Smooth muscle cell (in vitro differentiated cells): ENCODE data around the gene RPS6KA3. TPM values are rescaled to one million over a fixed set of nuclear protein-coding genes. Genes with fewer than 3 reads are reported as not detected.
A peak's percentile ranks its signal among the peaks of the same experiment; 100 is the strongest.

Experiments used
- DNase-seq: peaks from one replicate; lab custom pipeline; 2025; ENCODE audit not compliant: unreplicated experiment; lab: John Stamatoyannopoulos, UW
- H2AFZ ChIP-seq: fragments of 200-600 bp; sonication (generic); 2 replicates; pipeline ENCODE4 v1.6.0; 2016; ENCODE audit warnings: antibody characterized with exemption, low read depth, mild to moderate bottlenecking
- H3F3A ChIP-seq: fragments of 200-600 bp; sonication (generic); 2 replicates; pipeline ENCODE4 v1.6.0; 2017; ENCODE audit warnings: antibody characterized with exemption, low read depth
- H3K27ac ChIP-seq: fragments of 200-600 bp; sonication (generic); 2 replicates; pipeline ENCODE4 v1.5.1; 2016; ENCODE audit warnings: low read depth, mild to moderate bottlenecking
- H3K27me3 ChIP-seq: fragments of 200-600 bp; sonication (generic); 2 replicates; pipeline ENCODE4 v1.6.1; 2016; ENCODE audit warnings: low read depth, mild to moderate bottlenecking
- H3K36me3 ChIP-seq: fragments of 200-600 bp; sonication (generic); 2 replicates; pipeline ENCODE4 v1.5.1; 2016; ENCODE audit warnings: low read depth
- H3K4me1 ChIP-seq: fragments of 200-600 bp; sonication (generic); 2 replicates; pipeline ENCODE4 v1.5.1; 2016; ENCODE audit warnings: low read depth
- H3K4me2 ChIP-seq: fragments of 200-600 bp; sonication (generic); 2 replicates; pipeline ENCODE4 v1.6.0; 2016; ENCODE audit warnings: mild to moderate bottlenecking
- H3K4me3 ChIP-seq: fragments of 200-600 bp; sonication (generic); 2 replicates; pipeline ENCODE4 v1.5.1; 2016; ENCODE audit warnings: mild to moderate bottlenecking
- H3K79me2 ChIP-seq: fragments of 200-600 bp; sonication (generic); 2 replicates; pipeline ENCODE4 v1.6.0; 2016; ENCODE audit warnings: low read depth, mild to moderate bottlenecking
- H3K9ac ChIP-seq: fragments of 200-600 bp; sonication (generic); 2 replicates; pipeline ENCODE4 v1.6.0; 2016; ENCODE audit warnings: low read depth
- H3K9me3 ChIP-seq: fragments of 200-600 bp; sonication (generic); replicated peaks from 2 replicates; pipeline ENCODE4 v1.5.1; 2016; ENCODE audit warnings: low read depth
- H4K20me1 ChIP-seq: fragments of 200-600 bp; sonication (generic); 2 replicates; pipeline ENCODE4 v1.6.0; 2016; ENCODE audit warnings: low read depth
- WGBS: methylation state at CpG from one replicate; pipeline ENCODE4 v1.1.7; 2016; ENCODE audit warnings: low lambda C conversion rate; 5-methylcytosine and 5-hydroxymethylcytosine counted together
- polyA plus RNA-seq: library from polyadenylated mRNA; unstranded; fragments of >200 nt; fragmentation: Nextera tagmentation; extraction: Ambion mirVana; gene quantifications from 2 replicates; pipeline ENCODE4 v1.2.1, GENCODE V29; 2016
- total RNA-seq: library from RNA; depleted of rRNA; stranded (reverse); fragments of >200 nt; gene quantifications from 2 replicates; pipeline ENCODE4 v1.2.3, GENCODE V29; 2014
- TF ChIP-seq, protein P1 (sequence below): fragments of 200-600 bp; sonication (generic); IDR thresholded peaks from 2 replicates; pipeline ENCODE4 v1.5.1; 2017; ENCODE audit warnings: borderline replicate concordance, mild to moderate bottlenecking, antibody characterized with exemption; ENCODE audit not compliant: insufficient read depth, poor library complexity, severe bottlenecking

The RPS6KA3 gene
- total and polyA plus RNA-seq, 2 experiments from 2014 or later, result 15.4 to 37.2 TPM

DNA sequence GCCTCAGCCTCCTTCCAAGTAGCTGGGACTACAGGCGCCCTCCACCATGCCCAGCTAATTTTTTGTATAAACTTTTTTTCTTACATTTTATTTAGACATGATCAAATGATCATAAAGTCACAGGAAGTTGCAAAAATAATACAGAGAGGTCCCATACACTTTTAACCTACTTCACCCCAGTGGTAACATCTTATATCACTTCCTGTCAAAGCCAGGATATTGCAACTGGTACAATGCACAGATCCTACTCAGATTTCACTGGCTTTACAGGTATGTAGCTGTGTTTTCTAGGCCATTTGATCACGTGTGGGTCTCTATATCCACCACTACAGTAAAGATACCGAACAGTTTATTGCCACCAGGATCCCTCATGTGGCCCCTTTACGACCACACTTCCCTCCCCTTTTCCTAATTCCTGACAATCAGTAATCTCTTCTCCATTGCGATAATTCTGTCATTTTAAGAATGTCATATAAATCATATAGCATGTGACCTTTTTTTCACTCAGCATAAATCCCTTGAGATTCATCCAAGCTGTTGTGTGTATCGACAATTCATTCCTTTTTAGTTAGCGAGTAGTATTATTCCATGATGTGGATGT, 18.0 kb downstream of the RPS6KA3 start:
- Histone ChIP-seq H3K9ac (no peak overlapping the region), H3K4me2 (no peak overlapping the region), H3F3A (no peaks in the 10 kb centered on the region), H3K4me3 (no peak overlapping the region), H3K9me3 (no peaks in the 10 kb centered on the region), H3K27ac (no peak overlapping the region), H3K4me1 (no peaks in the 10 kb centered on the region), H2AFZ (no peak overlapping the region), H4K20me1 (peaks cover 29% of the 10 kb centered on the region), H3K79me2 (peaks cover 15% of the 10 kb centered on the region), H3K27me3 (no peaks in the 10 kb centered on the region), H3K36me3 (no peaks in the 10 kb centered on the region)
- WGBS, result 65% methylated on average over 7 of the region's 7 CpGs
- no peak for DNase-seq
- TF ChIP-seq, protein P1, sequence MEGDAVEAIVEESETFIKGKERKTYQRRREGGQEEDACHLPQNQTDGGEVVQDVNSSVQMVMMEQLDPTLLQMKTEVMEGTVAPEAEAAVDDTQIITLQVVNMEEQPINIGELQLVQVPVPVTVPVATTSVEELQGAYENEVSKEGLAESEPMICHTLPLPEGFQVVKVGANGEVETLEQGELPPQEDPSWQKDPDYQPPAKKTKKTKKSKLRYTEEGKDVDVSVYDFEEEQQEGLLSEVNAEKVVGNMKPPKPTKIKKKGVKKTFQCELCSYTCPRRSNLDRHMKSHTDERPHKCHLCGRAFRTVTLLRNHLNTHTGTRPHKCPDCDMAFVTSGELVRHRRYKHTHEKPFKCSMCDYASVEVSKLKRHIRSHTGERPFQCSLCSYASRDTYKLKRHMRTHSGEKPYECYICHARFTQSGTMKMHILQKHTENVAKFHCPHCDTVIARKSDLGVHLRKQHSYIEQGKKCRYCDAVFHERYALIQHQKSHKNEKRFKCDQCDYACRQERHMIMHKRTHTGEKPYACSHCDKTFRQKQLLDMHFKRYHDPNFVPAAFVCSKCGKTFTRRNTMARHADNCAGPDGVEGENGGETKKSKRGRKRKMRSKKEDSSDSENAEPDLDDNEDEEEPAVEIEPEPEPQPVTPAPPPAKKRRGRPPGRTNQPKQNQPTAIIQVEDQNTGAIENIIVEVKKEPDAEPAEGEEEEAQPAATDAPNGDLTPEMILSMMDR, result no peak

DNA sequence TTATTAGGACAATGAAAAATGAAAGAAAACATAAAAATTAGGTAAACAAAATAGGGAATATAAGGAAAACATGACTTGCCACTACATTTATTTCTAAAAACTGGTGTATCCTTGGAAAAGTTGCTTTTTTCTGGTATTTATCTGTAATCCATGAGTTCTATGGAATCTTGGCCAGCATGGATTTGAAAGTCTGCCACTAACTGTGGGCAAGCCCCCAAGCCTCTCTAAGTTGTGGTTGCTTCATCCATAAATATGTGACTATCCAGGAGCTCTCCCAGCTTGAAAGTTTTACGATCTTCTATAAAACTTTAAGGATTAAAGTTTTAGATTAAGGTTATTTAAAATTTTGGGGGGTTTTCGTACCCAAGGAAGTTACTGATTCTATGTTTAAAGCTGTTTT, 21.8 kb downstream of the RPS6KA3 start:
- H3K9me3 ChIP-seq, result peaks cover 9% of the 10 kb centered on the region
- H2AFZ ChIP-seq, result no peak overlapping the region
- no peaks in the 10 kb centered on the region for H3K27me3 ChIP-seq
- no peak overlapping the region for H3K4me3 ChIP-seq
- WGBS, result 45% methylated on average over 2 of the region's 2 CpGs
- no peaks in the 10 kb centered on the region for H3F3A ChIP-seq
- DNase-seq, result no peak
- no peaks in the 10 kb centered on the region for H3K4me1 ChIP-seq
- H3K36me3 ChIP-seq, result no peaks in the 10 kb centered on the region
- H4K20me1 ChIP-seq, result peaks cover 39% of the 10 kb centered on the region
- H3K27ac ChIP-seq, result no peak overlapping the region
- TF ChIP-seq, protein P1, result no peak
- peaks cover 33% of the 10 kb centered on the region for H3K79me2 ChIP-seq
- no peak overlapping the region for H3K4me2 ChIP-seq
- H3K9ac ChIP-seq, result no peak overlapping the region

DNA sequence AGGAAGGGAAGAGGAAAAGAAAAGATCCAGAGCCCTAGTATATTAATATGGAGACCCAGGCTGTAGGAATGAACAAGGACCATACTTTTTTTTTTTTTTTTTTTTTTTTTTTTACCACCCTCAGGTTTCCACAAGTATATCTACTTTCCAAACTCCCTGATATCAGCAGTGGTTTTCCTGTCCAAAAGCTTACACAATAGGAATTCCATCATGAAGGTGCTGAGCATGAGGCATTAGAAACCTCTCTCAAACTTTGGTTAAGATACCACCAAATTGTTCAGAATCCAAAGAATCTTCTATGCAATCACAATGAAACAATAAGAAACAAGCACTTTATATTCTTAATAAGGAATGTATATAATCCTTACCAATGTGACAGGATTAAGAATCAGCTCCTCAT, 26.5 kb downstream of the RPS6KA3 start:
- TF ChIP-seq, protein P1, result no peak
- H3K4me3 ChIP-seq, result no peak overlapping the region
- H3K79me2 ChIP-seq, result peaks cover 38% of the 10 kb centered on the region
- H3K9ac ChIP-seq, result no peak overlapping the region
- no peak for DNase-seq
- no peak overlapping the region for H2AFZ ChIP-seq
- H3K4me2 ChIP-seq, result no peak overlapping the region
- H3K4me1 ChIP-seq, result no peaks in the 10 kb centered on the region
- H3K27ac ChIP-seq, result no peak overlapping the region
- peaks cover 5% of the 10 kb centered on the region for H3K36me3 ChIP-seq
- H3F3A ChIP-seq, result no peaks in the 10 kb centered on the region
- H3K27me3 ChIP-seq, result no peaks in the 10 kb centered on the region
- H4K20me1 ChIP-seq, result peaks cover 39% of the 10 kb centered on the region
- H3K9me3 ChIP-seq, result peaks cover 13% of the 10 kb centered on the region

DNA sequence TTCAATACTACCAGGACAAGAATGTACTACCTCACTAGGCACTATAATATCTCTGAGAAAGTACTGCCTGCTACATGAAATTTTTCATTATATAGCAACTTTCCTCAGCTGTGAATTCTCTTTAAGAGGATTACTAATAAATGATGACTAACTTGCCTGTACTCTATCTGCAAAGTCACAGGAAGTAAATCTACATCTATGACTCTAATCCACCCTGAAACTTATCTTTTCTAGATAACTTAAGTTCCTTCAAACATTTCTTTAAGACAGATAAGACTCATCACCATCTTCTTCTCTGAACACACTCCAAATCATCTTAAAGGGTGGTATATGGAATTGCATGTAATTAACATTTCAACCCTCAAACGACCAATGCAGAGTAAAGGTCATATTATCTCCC, 28.8 kb downstream of the RPS6KA3 start:
- H3K9ac ChIP-seq, result no peak overlapping the region
- peaks cover 19% of the 10 kb centered on the region for H4K20me1 ChIP-seq
- no peaks in the 10 kb centered on the region for H3F3A ChIP-seq
- H3K27me3 ChIP-seq, result no peaks in the 10 kb centered on the region
- peaks cover 20% of the 10 kb centered on the region for H3K79me2 ChIP-seq
- 26% methylated on average over 1 of the region's 1 CpG for WGBS
- H3K4me1 ChIP-seq, result no peaks in the 10 kb centered on the region
- H3K9me3 ChIP-seq, result peaks cover 13% of the 10 kb centered on the region
- DNase-seq, result no peak
- H3K4me2 ChIP-seq, result no peak overlapping the region
- TF ChIP-seq, protein P1, result no peak
- H3K36me3 ChIP-seq, result peaks cover 6% of the 10 kb centered on the region
- H3K4me3 ChIP-seq, result no peak overlapping the region
- H2AFZ ChIP-seq, result no peak overlapping the region
- peak overlapping the region; percentile 5 for H3K27ac ChIP-seq
